ENCODE results near the gene INTS14.
A peak's percentile ranks its signal among the peaks of the same experiment; 100 is the strongest.

INTS14 gene

GRCh38 chr15:65580287-65580686 lies 30.6 kb downstream of the INTS14 start:
- peak; percentile 29 for DNase-seq (ENCODE audit: insufficient read length, low spot score)
- FAIRE-seq: peak; percentile 32
- no peak for TF ChIP-seq CTCF (IDR thresholded peaks at IDR 0.05; ENCODE audit: insufficient read depth, missing control alignments)

- FAIRE-seq (no peak), DNase-seq (ENCODE audit: insufficient read length, low spot score) (no peak)
- TF ChIP-seq CTCF (IDR thresholded peaks at IDR 0.05; ENCODE audit: insufficient read depth, missing control alignments): no peak
These were observed 31.2 kb downstream of the INTS14 start for GRCh38 chr15:65579762-65580161.

GRCh38 chr15:65578904-65579728 lies 31.8 kb downstream of the INTS14 start:
- DNase-seq (ENCODE audit: insufficient read length, low spot score) (no peak), FAIRE-seq (no peak)
- TF ChIP-seq CTCF (IDR thresholded peaks at IDR 0.05; ENCODE audit: insufficient read depth, missing control alignments): no peak

- FAIRE-seq: no peak
- DNase-seq (ENCODE audit: insufficient read length, low spot score): no peak
- no peak for TF ChIP-seq CTCF (IDR thresholded peaks at IDR 0.05; ENCODE audit: insufficient read depth, missing control alignments)
These were observed 33.6 kb downstream of the INTS14 start for GRCh38 chr15:65577129-65577996.

- no peak for DNase-seq (ENCODE audit: insufficient read length, low spot score)
- TF ChIP-seq CTCF (IDR thresholded peaks at IDR 0.05; ENCODE audit: insufficient read depth, missing control alignments): no peak
- FAIRE-seq: no peak
These were observed 34.3 kb downstream of the INTS14 start for GRCh38 chr15:65576664-65577063.

GRCh38 chr15:65571971-65572370 lies 39.0 kb downstream of the INTS14 start:
- no peak for DNase-seq (ENCODE audit: insufficient read length, low spot score)
- TF ChIP-seq CTCF (IDR thresholded peaks at IDR 0.05; ENCODE audit: insufficient read depth, missing control alignments): no peak
- no peak for FAIRE-seq
